ENCODE data around the gene CLCN6.

CLCN6 gene

GRCh38 chr1:11880911-11881748, 75.1 kb downstream of the CLCN6 start:
- no peak for FAIRE-seq

GRCh38 chr1:11881749-11882441, 75.9 kb downstream of the CLCN6 start:
- FAIRE-seq, result no peak

- no peak for FAIRE-seq
Observed at GRCh38 chr1:11882814-11883538, 77.0 kb downstream of the CLCN6 start.

- FAIRE-seq, result no peak
Observed at GRCh38 chr1:11885916-11886315, 79.9 kb downstream of the CLCN6 start.

GRCh38 chr1:11886986-11887665, 81.1 kb downstream of the CLCN6 start:
- FAIRE-seq, result no peak

GRCh38 chr1:11887666-11888007, 81.6 kb downstream of the CLCN6 start:
- no peak for FAIRE-seq

GRCh38 chr1:11888206-11888876, 82.3 kb downstream of the CLCN6 start:
- no peak for FAIRE-seq

- FAIRE-seq, result no peak
Observed at GRCh38 chr1:11888877-11889208, 82.9 kb downstream of the CLCN6 start.

- no peak for FAIRE-seq
Observed at GRCh38 chr1:11891433-11892186, 85.6 kb downstream of the CLCN6 start.

Data from islet of Langerhans (tissue), 1 donor.